ENCODE results near the gene BEGAIN.

- no peak for TF ChIP-seq CTCF (IDR thresholded peaks at IDR 0.05)
- TF ChIP-seq EP300 (IDR thresholded peaks at IDR 0.05) = no peak
- no peak for TF ChIP-seq POLR2A (IDR thresholded peaks at IDR 0.05)
Observed at GRCh38 chr14:100498068-100498467, 89.1 kb downstream of the BEGAIN start.
